HCEC 1CT (cell line): ENCODE data around the gene SAMD4A.

Experiments used
- DNase-seq: peaks from one replicate; pipeline ENCODE4 v3.0.0-alpha.2; 2017

Gene SAMD4A

GRCh38 chr14:54687750-54688119 is 120.8 kb downstream of the SAMD4A start:
- DNase-seq: no peak

GRCh38 chr14:54688229-54688628 is 121.3 kb downstream of the SAMD4A start:
- DNase-seq: no peak

GRCh38 chr14:54689928-54690327 is 123.0 kb downstream of the SAMD4A start:
- no peak for DNase-seq

- DNase-seq: no peak
Measured at GRCh38 chr14:54690887-54691286, 124.0 kb downstream of the SAMD4A start.

- DNase-seq: peak; percentile 77
Measured at GRCh38 chr14:54691525-54692283, 124.8 kb downstream of the SAMD4A start.

- no peak for DNase-seq
Measured at GRCh38 chr14:54692284-54692772, 125.4 kb downstream of the SAMD4A start.

GRCh38 chr14:54693761-54694160 is 126.8 kb downstream of the SAMD4A start:
- no peak for DNase-seq

- no peak for DNase-seq
Measured at GRCh38 chr14:54695196-54695595, 128.3 kb downstream of the SAMD4A start.

GRCh38 chr14:54697001-54697400 is 130.1 kb downstream of the SAMD4A start:
- no peak for DNase-seq

- DNase-seq: no peak
Measured at GRCh38 chr14:54697803-54698202, 130.9 kb downstream of the SAMD4A start.

GRCh38 chr14:54698501-54698900 is 131.6 kb downstream of the SAMD4A start:
- DNase-seq: no peak

- DNase-seq: no peak
Measured at GRCh38 chr14:54698966-54699530, 132.1 kb downstream of the SAMD4A start.

GRCh38 chr14:54699735-54700134 is 132.8 kb downstream of the SAMD4A start:
- no peak for DNase-seq

- no peak for DNase-seq
Measured at GRCh38 chr14:54700717-54701116, 133.8 kb downstream of the SAMD4A start.

- no peak for DNase-seq
Measured at GRCh38 chr14:54702014-54702491, 135.1 kb downstream of the SAMD4A start.

GRCh38 chr14:54702492-54702891 is 135.6 kb downstream of the SAMD4A start:
- DNase-seq: no peak

GRCh38 chr14:54703082-54703481 is 136.2 kb downstream of the SAMD4A start:
- DNase-seq: no peak

GRCh38 chr14:54703724-54704123 is 136.8 kb downstream of the SAMD4A start:
- no peak for DNase-seq

- DNase-seq: no peak
Measured at GRCh38 chr14:54704768-54705167, 137.8 kb downstream of the SAMD4A start.

- no peak for DNase-seq
Measured at GRCh38 chr14:54706769-54707168, 139.8 kb downstream of the SAMD4A start.

- DNase-seq: no peak
Measured at GRCh38 chr14:54708161-54708560, 141.2 kb downstream of the SAMD4A start.

- DNase-seq: no peak
Measured at GRCh38 chr14:54708982-54709381, 142.1 kb downstream of the SAMD4A start.

GRCh38 chr14:54709444-54709843 is 142.5 kb downstream of the SAMD4A start:
- no peak for DNase-seq

- DNase-seq: no peak
Measured at GRCh38 chr14:54709867-54710266, 142.9 kb downstream of the SAMD4A start.

GRCh38 chr14:54711312-54711711 is 144.4 kb downstream of the SAMD4A start:
- DNase-seq: no peak
